ENCODE data around the gene DNA2.

The DNA2 gene

DNA sequence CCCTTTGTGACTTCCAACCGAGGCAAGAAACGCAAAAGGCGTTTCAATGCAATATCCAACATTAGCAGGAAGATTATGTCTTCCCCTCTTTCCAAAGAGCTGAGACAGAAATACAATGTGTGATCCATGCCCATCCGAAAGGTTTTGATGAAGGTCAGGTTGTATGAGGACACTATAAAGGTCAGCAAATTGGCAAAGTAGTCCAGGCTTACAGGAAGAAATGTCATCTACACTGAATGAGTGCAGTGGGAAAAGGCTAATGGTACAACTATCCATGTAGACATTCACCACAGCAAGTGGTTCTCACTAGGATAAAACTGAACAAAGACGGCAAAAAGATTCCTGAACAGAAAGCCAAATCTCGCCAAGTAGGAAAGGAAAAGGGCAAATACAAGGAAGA, 27.8 kb upstream of the DNA2 start (continued):
- no peak for TF ChIP-seq TSHZ2 (CRISPR knock-in tag; IDR thresholded peaks at IDR 0.05)
- TF ChIP-seq RARB (CRISPR knock-in tag; IDR thresholded peaks at IDR 0.05) = no peak

DNA sequence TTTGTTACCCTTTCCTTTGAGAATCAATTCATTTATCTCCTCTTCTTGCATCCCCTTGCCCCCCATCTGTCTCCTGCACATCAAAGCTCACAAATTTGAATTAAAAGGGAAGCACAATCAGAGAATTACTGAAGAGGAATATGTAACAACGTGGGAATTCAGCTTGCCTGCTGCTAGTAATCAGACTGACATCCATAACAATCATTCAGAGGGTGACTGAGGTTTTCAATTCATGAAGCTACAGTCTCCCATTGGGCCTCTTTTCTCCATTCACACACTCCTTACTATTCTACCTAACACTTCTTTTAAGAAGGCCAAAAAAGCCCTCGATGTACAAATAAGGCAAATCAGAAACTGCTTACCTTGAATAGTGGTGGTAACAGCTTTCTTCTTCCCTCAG, 24.3 kb upstream of the DNA2 start:
- TF ChIP-seq GLIS3 (CRISPR knock-in tag; IDR thresholded peaks at IDR 0.05) = no peak
- no peak for ATAC-seq

- ATAC-seq = no peak
Observed at GRCh38 chr10:68492118-68492517, 20.3 kb upstream of the DNA2 start.

GRCh38 chr10:68489919-68490318, 18.1 kb upstream of the DNA2 start:
- ATAC-seq = no peak
- TF ChIP-seq ZNF70 (CRISPR knock-in tag; IDR thresholded peaks at IDR 0.05) (no peak), BACH2 (CRISPR knock-in tag; IDR thresholded peaks at IDR 0.05; ENCODE audit: borderline replicate concordance) (no peak), ESRRG (CRISPR knock-in tag; IDR thresholded peaks at IDR 0.05) (no peak), PATZ1 (CRISPR knock-in tag; IDR thresholded peaks at IDR 0.05; ENCODE audit: borderline replicate concordance) (no peak), TSHZ2 (CRISPR knock-in tag; IDR thresholded peaks at IDR 0.05) (no peak), GLIS3 (CRISPR knock-in tag; IDR thresholded peaks at IDR 0.05) (no peak), OSR1 (CRISPR knock-in tag; IDR thresholded peaks at IDR 0.05) (no peak), TOX (CRISPR knock-in tag; IDR thresholded peaks at IDR 0.05; ENCODE audit: borderline replicate concordance) (no peak), ARNTL (CRISPR knock-in tag; IDR thresholded peaks at IDR 0.05; ENCODE audit: borderline replicate concordance, low read depth) (no peak), POU6F1 (CRISPR knock-in tag; IDR thresholded peaks at IDR 0.05; ENCODE audit: borderline replicate concordance, low read depth) (no peak), ZC3H10 (CRISPR knock-in tag; IDR thresholded peaks at IDR 0.05) (no peak), CSDC2 (CRISPR knock-in tag; IDR thresholded peaks at IDR 0.05) (no peak), ISL1 (CRISPR knock-in tag; IDR thresholded peaks at IDR 0.05) (no peak), ZFP30 (CRISPR knock-in tag; IDR thresholded peaks at IDR 0.05) (no peak), RARB (CRISPR knock-in tag; IDR thresholded peaks at IDR 0.05) (no peak), ZFP3 (CRISPR knock-in tag; IDR thresholded peaks at IDR 0.05) (no peak)
- TF ChIP-seq, protein P1, sequence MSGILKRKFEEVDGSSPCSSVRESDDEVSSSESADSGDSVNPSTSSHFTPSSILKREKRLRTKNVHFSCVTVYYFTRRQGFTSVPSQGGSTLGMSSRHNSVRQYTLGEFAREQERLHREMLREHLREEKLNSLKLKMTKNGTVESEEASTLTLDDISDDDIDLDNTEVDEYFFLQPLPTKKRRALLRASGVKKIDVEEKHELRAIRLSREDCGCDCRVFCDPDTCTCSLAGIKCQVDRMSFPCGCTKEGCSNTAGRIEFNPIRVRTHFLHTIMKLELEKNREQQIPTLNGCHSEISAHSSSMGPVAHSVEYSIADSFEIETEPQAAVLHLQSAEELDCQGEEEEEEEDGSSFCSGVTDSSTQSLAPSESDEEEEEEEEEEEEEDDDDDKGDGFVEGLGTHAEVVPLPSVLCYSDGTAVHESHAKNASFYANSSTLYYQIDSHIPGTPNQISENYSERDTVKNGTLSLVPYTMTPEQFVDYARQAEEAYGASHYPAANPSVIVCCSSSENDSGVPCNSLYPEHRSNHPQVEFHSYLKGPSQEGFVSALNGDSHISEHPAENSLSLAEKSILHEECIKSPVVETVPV (CRISPR knock-in tag; IDR thresholded peaks at IDR 0.05) = no peak

More at GRCh38 chr10:68492118-68492517, 20.3 kb upstream of the DNA2 start:
- TF ChIP-seq ESRRG (CRISPR knock-in tag; IDR thresholded peaks at IDR 0.05) (no peak), TSHZ2 (CRISPR knock-in tag; IDR thresholded peaks at IDR 0.05) (no peak)
